ENCODE data around the gene GLI3. TPM values are rescaled to one million over a fixed set of nuclear protein-coding genes. Genes with fewer than 3 reads are reported as not detected.

GLI3 gene
- total RNA-seq, 4 donors from 2014 or later = 23.1 to 41.3 (median 24.6) TPM

GRCh38 chr7:42123716-42124115 lies 113.3 kb downstream of the GLI3 start:
- Histone ChIP-seq H3K4me3 (no peak overlapping the region), H3K9me3 (no peaks in the 10 kb centered on the region), H3K27me3 (no peaks in the 10 kb centered on the region), H3K27ac (no peak overlapping the region), H3K36me3 (peaks cover 4% of the 10 kb centered on the region), H3K4me1 (no peaks in the 10 kb centered on the region)
- TF ChIP-seq CTCF (IDR thresholded peaks at IDR 0.05) = no peak
- no peak for TF ChIP-seq POLR2AphosphoS5 (IDR thresholded peaks at IDR 0.05)
- no peak for TF ChIP-seq POLR2A (IDR thresholded peaks at IDR 0.05)
- TF ChIP-seq EP300 (IDR thresholded peaks at IDR 0.05) = no peak
- WGBS = 83% methylated on average over 6 of the region's 6 CpGs
- no peak for DNase-seq (ENCODE audit: low spot score in 2 of 2)

DNA sequence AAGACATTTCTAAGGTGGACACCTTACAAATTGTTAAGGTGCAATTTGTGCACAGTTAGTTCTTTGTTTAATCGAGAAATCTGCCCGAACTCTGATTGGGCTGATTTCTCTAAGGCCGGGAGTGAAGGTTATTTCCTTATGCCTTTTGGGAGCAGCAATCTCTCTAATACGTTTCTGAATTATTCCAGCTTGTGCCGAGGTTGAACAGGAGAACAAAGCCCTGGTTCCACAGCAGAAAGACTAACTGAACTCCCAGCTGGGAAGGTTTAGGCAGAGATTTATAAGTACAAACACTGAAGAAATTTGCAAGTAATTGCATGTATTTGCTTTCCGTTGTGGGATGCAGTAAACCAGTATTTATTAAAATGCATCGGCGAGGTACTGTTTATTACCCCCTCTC lies 116.8 kb downstream of the GLI3 start:
- Histone ChIP-seq H3K27ac (no peak overlapping the region), H3K4me3 (no peak overlapping the region), H3K4me1 (no peaks in the 10 kb centered on the region), H3K36me3 (peaks cover 4% of the 10 kb centered on the region), H3K27me3 (no peaks in the 10 kb centered on the region), H3K9me3 (no peaks in the 10 kb centered on the region)
- DNase-seq (ENCODE audit: low spot score in 2 of 2) = no peak
- WGBS = 86% methylated on average over 8 of the region's 8 CpGs
- TF ChIP-seq POLR2AphosphoS5 (IDR thresholded peaks at IDR 0.05) = no peak
- TF ChIP-seq POLR2A (IDR thresholded peaks at IDR 0.05) = no peak
- TF ChIP-seq CTCF (IDR thresholded peaks at IDR 0.05) = no peak
- TF ChIP-seq EP300 (IDR thresholded peaks at IDR 0.05) = no peak

DNA sequence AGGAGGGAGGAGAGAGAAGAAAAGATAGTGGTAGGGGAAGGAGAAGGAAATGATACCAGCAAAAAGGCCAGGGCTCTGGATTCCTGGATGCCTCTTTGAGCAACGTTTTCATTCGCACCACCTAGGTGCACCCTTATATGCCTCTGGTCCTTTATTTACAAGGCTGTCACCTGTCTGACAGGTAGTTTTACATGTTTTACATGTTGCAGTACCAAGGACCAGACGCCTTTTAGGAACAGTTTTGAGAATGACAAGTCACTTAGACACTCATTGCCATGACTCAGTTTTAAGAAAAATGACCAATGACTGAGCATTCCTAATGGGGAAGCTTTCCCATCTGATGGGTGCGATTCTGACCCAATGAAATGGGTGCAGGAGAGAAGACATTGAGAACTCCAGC lies 119.8 kb downstream of the GLI3 start:
- Histone ChIP-seq H3K9me3 (no peaks in the 10 kb centered on the region), H3K4me3 (no peak overlapping the region), H3K4me1 (no peaks in the 10 kb centered on the region), H3K36me3 (no peaks in the 10 kb centered on the region), H3K27ac (no peak overlapping the region), H3K27me3 (no peaks in the 10 kb centered on the region)
- DNase-seq (ENCODE audit: low spot score in 2 of 2) = no peak
- WGBS = 82% methylated on average over 4 of the region's 4 CpGs
- no peak for TF ChIP-seq CTCF (IDR thresholded peaks at IDR 0.05)
- TF ChIP-seq POLR2AphosphoS5 (IDR thresholded peaks at IDR 0.05) = no peak
- no peak for TF ChIP-seq POLR2A (IDR thresholded peaks at IDR 0.05)
- TF ChIP-seq EP300 (IDR thresholded peaks at IDR 0.05) = no peak

DNA sequence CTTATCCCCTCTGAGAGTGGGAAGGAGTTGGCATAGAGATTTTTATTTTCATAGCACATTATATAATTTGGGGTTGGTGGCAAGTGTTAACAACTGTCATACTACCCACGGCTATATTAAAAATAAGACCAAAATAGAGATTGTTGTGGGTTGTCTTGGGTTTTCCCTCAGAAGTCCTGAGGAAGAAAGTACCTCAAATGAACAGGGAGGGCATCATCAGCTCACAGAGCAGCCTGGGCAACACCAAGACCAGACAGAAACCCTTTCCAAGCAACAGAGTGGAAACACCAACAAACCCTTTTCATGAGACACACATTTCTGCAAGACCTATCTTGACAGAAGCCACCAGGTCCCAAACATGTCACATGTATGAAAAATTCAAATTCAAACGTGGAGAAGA lies 121.2 kb downstream of the GLI3 start:
- Histone ChIP-seq H3K36me3 (no peaks in the 10 kb centered on the region), H3K9me3 (no peaks in the 10 kb centered on the region), H3K27me3 (no peaks in the 10 kb centered on the region), H3K4me1 (no peaks in the 10 kb centered on the region), H3K4me3 (no peak overlapping the region), H3K27ac (no peak overlapping the region)
- 35% methylated on average over 2 of the region's 2 CpGs for WGBS
- TF ChIP-seq POLR2AphosphoS5 (IDR thresholded peaks at IDR 0.05) (no peak), POLR2A (IDR thresholded peaks at IDR 0.05) (no peak), CTCF (IDR thresholded peaks at IDR 0.05) (no peak), EP300 (IDR thresholded peaks at IDR 0.05) (no peak)
- no peak for DNase-seq (ENCODE audit: low spot score in 2 of 2)

DNA sequence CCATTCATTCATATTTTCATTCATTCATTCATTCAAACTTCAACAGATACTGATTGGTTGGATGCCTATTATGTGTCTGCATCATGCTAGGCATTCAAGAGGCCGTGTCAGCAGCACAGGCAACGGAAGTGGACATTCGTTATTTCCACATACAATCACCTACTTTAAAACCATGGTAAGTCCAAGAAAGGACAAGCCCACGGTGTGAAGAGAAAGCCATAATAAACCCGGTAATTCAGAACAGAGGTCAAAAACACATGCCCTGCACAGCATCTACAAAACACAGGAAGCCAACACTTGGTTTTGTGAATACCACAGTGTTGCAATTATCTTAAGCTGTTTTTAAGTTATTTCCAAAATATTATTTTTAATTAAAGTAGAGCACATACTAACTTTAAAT lies 126.7 kb downstream of the GLI3 start:
- Histone ChIP-seq H3K36me3 (no peaks in the 10 kb centered on the region), H3K9me3 (no peaks in the 10 kb centered on the region), H3K27ac (no peak overlapping the region), H3K27me3 (no peaks in the 10 kb centered on the region), H3K4me3 (no peak overlapping the region), H3K4me1 (peaks cover 40% of the 10 kb centered on the region)
- DNase-seq (ENCODE audit: low spot score in 2 of 2) = no peak
- WGBS = 90% methylated on average over 5 of the region's 5 CpGs
- TF ChIP-seq CTCF (IDR thresholded peaks at IDR 0.05) (no peak), EP300 (IDR thresholded peaks at IDR 0.05) (no peak), POLR2A (IDR thresholded peaks at IDR 0.05) (no peak), POLR2AphosphoS5 (IDR thresholded peaks at IDR 0.05) (no peak)

All from suprapubic skin (tissue), 4 donors.